GM12878 (cell line): ENCODE measurements around the gene MAP2K1. TPM values are rescaled to one million over a fixed set of nuclear protein-coding genes. Genes with fewer than 3 reads are reported as not detected.

ENCODE experiments used
- ATAC-seq: fragments of 200-7000 bp; cut with Tn5 transposase; 3 replicates; pipeline ENCODE4 v1.9.1; 2020; ENCODE audit warnings: mild to moderate bottlenecking, moderate library complexity
- BruUV-seq: library from RNA; stranded (reverse); fragments of 400-500 nt; replicated peaks from 2 replicates; lab custom pipeline; 2021; lab: Mats Ljungman, UMichigan
- CTCF ChIA-PET: fragments of 300-600 bp; sonication (Branson Sonifier 250); formaldehyde crosslinking; extraction: SDS; loops from one replicate; lab custom pipeline; 2021; ENCODE audit warnings: inconsistent platforms; lab: Yijun Ruan, JAX
- POLR2A ChIA-PET: fragments of 350-600 bp; formaldehyde crosslinking; extraction: SDS; loops from one replicate; lab custom pipeline; 2021; ENCODE audit warnings: inconsistent platforms; lab: Charles Lee
- RAD21 ChIA-PET: fragments of 300-600 bp; sonication (Branson Sonifier 250); formaldehyde crosslinking; loops from one replicate; lab custom pipeline; 2023; ENCODE audit warnings: antibody characterized with exemption; ENCODE audit not compliant: unreplicated experiment; lab: Charles Lee
- SMC1A ChIA-PET: fragments of 300-600 bp; sonication (Branson Sonifier 250); formaldehyde crosslinking; loops from one replicate; lab custom pipeline; 2023; ENCODE audit not compliant: unreplicated experiment, uncharacterized antibody; lab: Charles Lee
- DNase-seq: peaks from one replicate; pipeline ENCODE4 v3.0.0-alpha.2; 2011; ENCODE audit warnings: low read depth, low spot score
- FAIRE-seq: peaks from 3 replicates; lab custom pipeline; 2011; peaks lifted over from hg19 to GRCh38; lab: Jason Lieb, UNC
- H2AFZ ChIP-seq: 2 replicates; pipeline ENCODE4 v1.6.0; 2011; ENCODE audit warnings: low read depth, low read length, control low read depth; ENCODE audit not compliant: control insufficient read depth
- H3K27ac ChIP-seq: 2 replicates; pipeline ENCODE4 v1.5.1; 2011; ENCODE audit warnings: control low read depth; ENCODE audit not compliant: control insufficient read depth, insufficient read depth
- H3K27me3 ChIP-seq, 2 experiments: replicated peaks in 1 of 2; 2 replicates each; pipeline versions ENCODE4 v1.6.0 to v1.6.1; 2011; ENCODE audit warnings: low read length in 1 of 2; ENCODE audit not compliant: control insufficient read depth in 2 of 2, insufficient read depth in 2 of 2
- H3K36me3 ChIP-seq, 2 experiments: 2 replicates each; pipeline ENCODE4 v1.5.1; 2011; ENCODE audit warnings: low read length in 1 of 2; ENCODE audit not compliant: control insufficient read depth in 2 of 2, insufficient read depth in 2 of 2
- H3K4me1 ChIP-seq: 2 replicates; pipeline ENCODE4 v1.6.1; 2011; ENCODE audit warnings: mild to moderate bottlenecking, low read length, moderate library complexity, mixed read lengths; ENCODE audit not compliant: control insufficient read depth, insufficient read depth
- H3K4me2 ChIP-seq: 2 replicates; pipeline ENCODE4 v1.6.0; 2011; ENCODE audit warnings: control low read depth; ENCODE audit not compliant: control insufficient read depth, insufficient read depth
- H3K4me3 ChIP-seq: fragments of 200-600 bp; sonication (generic); 2 replicates; pipeline ENCODE4 v1.5.1; 2016
- H3K79me2 ChIP-seq: 2 replicates; pipeline ENCODE4 v1.6.0; 2011; ENCODE audit warnings: low read length; ENCODE audit not compliant: control insufficient read depth, insufficient read depth
- H3K9ac ChIP-seq: 2 replicates; pipeline ENCODE4 v1.8.0; 2011; ENCODE audit warnings: low read length, control low read depth, mixed read lengths; ENCODE audit not compliant: control insufficient read depth, insufficient read depth
- H3K9me3 ChIP-seq: replicated peaks from 3 replicates; pipeline ENCODE4 v1.5.1; 2011; ENCODE audit warnings: mild to moderate bottlenecking, low read length; ENCODE audit not compliant: control insufficient read depth, insufficient read depth
- H4K20me1 ChIP-seq: 2 replicates; pipeline ENCODE4 v1.6.0; 2011; ENCODE audit not compliant: control insufficient read depth, insufficient read depth
- BACH1 ChIP-seq: fragments of 450-650 bp; IDR thresholded peaks from 2 replicates; pipeline ENCODE4 v1.6.1; 2017; ENCODE audit warnings: mild to moderate bottlenecking, borderline replicate concordance
- E2F8 ChIP-seq: fragments of 450-650 bp; IDR thresholded peaks from 2 replicates; pipeline ENCODE4 v1.6.1; 2018; ENCODE audit warnings: mild to moderate bottlenecking, low read depth, moderate library complexity; ENCODE audit not compliant: partially characterized antibody
- EED ChIP-seq: sonication (generic); IDR thresholded peaks from 2 replicates; pipeline ENCODE4 v1.6.1; 2016; ENCODE audit warnings: antibody characterized with exemption, low read depth
- EGR1 ChIP-seq, 2 experiments: IDR thresholded peaks; 1 replicate in 1 of 2; 2 replicates in 1 of 2; pipeline ENCODE4 v1.6.1; 2011 to 2012; ENCODE audit warnings: low read depth in 2 of 2, low read length in 2 of 2, borderline replicate concordance in 1 of 2, mild to moderate bottlenecking in 1 of 2, moderate library complexity in 1 of 2
- EZH2 ChIP-seq: IDR thresholded peaks from 2 replicates; pipeline ENCODE4 v1.6.1; 2012; ENCODE audit warnings: low read depth, mild to moderate bottlenecking, control low read depth, inconsistent platforms, low read length, borderline replicate concordance; ENCODE audit not compliant: control insufficient read depth
- FOXK2 ChIP-seq: fragments of 450-650 bp; IDR thresholded peaks from 2 replicates; pipeline ENCODE4 v1.6.1; 2017; ENCODE audit warnings: mild to moderate bottlenecking, moderate library complexity
- GABPA ChIP-seq: IDR thresholded peaks from 2 replicates; pipeline ENCODE4 v1.6.1; 2014; ENCODE audit warnings: antibody characterized with exemption, low read depth, mild to moderate bottlenecking, inconsistent platforms
- MLLT1 ChIP-seq: fragments of 450-650 bp; IDR thresholded peaks from 2 replicates; pipeline ENCODE4 v1.6.1; 2016; ENCODE audit warnings: mild to moderate bottlenecking
- RAD21 ChIP-seq: IDR thresholded peaks from 2 replicates; pipeline ENCODE4 v1.6.1; 2011; ENCODE audit warnings: mild to moderate bottlenecking, low read depth, low read length, moderate library complexity; ENCODE audit not compliant: insufficient read depth
- RAD51 ChIP-seq: fragments of 450-650 bp; IDR thresholded peaks from 2 replicates; pipeline ENCODE4 v1.6.1; 2016; ENCODE audit warnings: moderate library complexity, mild to moderate bottlenecking, inconsistent platforms
- RCOR1 ChIP-seq: conservative IDR thresholded peaks from 2 replicates; pipeline ENCODE4 v1.6.1; 2012; ENCODE audit warnings: low read depth, low read length, improper control_type of control experiment
- SMAD1 ChIP-seq: fragments of 450-650 bp; IDR thresholded peaks from 2 replicates; pipeline ENCODE4 v1.6.1; 2018; ENCODE audit warnings: mild to moderate bottlenecking, low read depth; ENCODE audit not compliant: partially characterized antibody
- WGBS: methylation state at CpG from one replicate; pipeline ENCODE4 v1.1.6; 2016; ENCODE audit warnings: low lambda C conversion rate; ENCODE audit not compliant: insufficient replicate concordance, insufficient coverage; ENCODE audit errors: missing lambda C conversion rate; 5-methylcytosine and 5-hydroxymethylcytosine counted together
- in situ Hi-C: fragments of 300-500 bp; cut with MboI; formaldehyde crosslinking; loops from 9 replicates; pipeline ENCODE4 v1.14.3; 2018; ENCODE audit warnings: mixed read lengths
- intact Hi-C: fragments of 100-400 bp; cut with micrococcal nuclease; formaldehyde crosslinking; loops from one replicate; pipeline ENCODE4 v1.14.2; 2022; ENCODE audit not compliant: unreplicated experiment
- polyA plus RNA-seq, 11 experiments: library from polyadenylated mRNA; depleted of rRNA in 4 of 11; unstranded in 6 of 11; stranded (reverse) in 5 of 11; fragments of >200 nt; fragmentation: Nextera tagmentation in 4 of 11; fragmentation: Illumina TruSeq in 1 of 11; extraction: Ambion mirVana in 4 of 11; extraction: Trizol in 1 of 11; gene quantifications; 1 replicate in 1 of 11; 2 replicates in 10 of 11; pipeline versions ENCODE4 v1.2.1 to v1.2.3, GENCODE V29; 2011 to 2016; ENCODE audit warnings: inconsistent platforms in 2 of 11, missing spikeins in 2 of 11, low read depth in 1 of 11
- total RNA-seq, 4 experiments: library from RNA; depleted of rRNA in 3 of 4; stranded (reverse); fragments of >200 nt in 3 of 4; fragmentation: Illumina TruSeq in 1 of 4; extraction: Trizol in 1 of 4; gene quantifications; 2 replicates each; pipeline versions ENCODE4 v1.2.1 to v1.2.3, GENCODE V29; 2013 to 2021
- TF ChIP-seq, protein P1 (sequence below): IDR thresholded peaks from 2 replicates; pipeline ENCODE4 v1.6.1; 2011; ENCODE audit warnings: mild to moderate bottlenecking, low read depth, low read length, moderate library complexity; ENCODE audit not compliant: insufficient replicate concordance

Gene MAP2K1
- total and polyA plus RNA-seq, 10 of the 15 experiments (the other 5 are each of a cell fraction or from before 2014, with no cell fraction given), result 11.2 to 112 (median 56.6) TPM

GRCh38 chr15:66486887-66487286, 100.2 kb downstream of the MAP2K1 start:
- RAD21 ChIA-PET, result no interaction called here
- H4K20me1 ChIP-seq, result no peaks in the 10 kb centered on the region
- no peak overlapping the region for H2AFZ ChIP-seq
- in situ Hi-C loops (no loop called here), intact Hi-C loops (no loop called here)
- H3K4me1 ChIP-seq, result no peaks in the 10 kb centered on the region
- H3K79me2 ChIP-seq, result no peaks in the 10 kb centered on the region
- no peaks in the 10 kb centered on the region for H3K9me3 ChIP-seq
- BruUV-seq, result no TSS peak
- H3K36me3 ChIP-seq, result peaks cover 40 to 42% of the 10 kb centered on the region in 2 experiments
- DNase-seq (no peak), FAIRE-seq (no peak), ATAC-seq (no peak)
- CTCF ChIA-PET, result no interaction called here
- no peak for TF ChIP-seq EGR1 (IDR thresholded peaks at IDR 0.05; ENCODE audit: borderline replicate concordance in 1 of 2, low read depth in 2 of 2, low read length in 2 of 2)
- 98% methylated on average over 3 of the region's 3 CpGs for WGBS
- H3K27ac ChIP-seq, result no peak overlapping the region
- POLR2A ChIA-PET, result no interaction called here
- H3K9ac ChIP-seq, result no peak overlapping the region
- SMC1A ChIA-PET, result no interaction called here
- H3K27me3 ChIP-seq, result no peaks in the 10 kb centered on the region
- no peak overlapping the region for H3K4me3 ChIP-seq
- no peak overlapping the region for H3K4me2 ChIP-seq

DNA sequence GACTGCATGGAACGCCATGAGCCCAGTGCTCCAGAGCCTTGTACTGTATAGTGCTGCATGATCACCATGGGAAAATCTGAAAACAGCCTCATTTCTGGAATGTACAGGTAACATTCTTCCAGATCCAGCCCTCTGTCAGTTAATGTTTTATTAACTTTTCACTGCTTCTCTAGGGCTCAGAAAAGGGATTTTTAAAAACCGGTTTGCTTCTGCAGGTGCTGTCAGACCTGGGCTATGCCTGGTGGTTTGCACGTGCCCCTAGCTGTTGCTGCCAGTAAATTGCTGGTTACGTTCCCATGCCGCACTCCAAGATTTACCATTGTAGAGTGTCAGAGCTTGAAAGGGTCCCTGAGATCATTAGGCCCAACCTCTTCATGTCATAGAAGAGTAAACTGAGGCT, 101.8 kb downstream of the MAP2K1 start:
- no peaks in the 10 kb centered on the region for H3K79me2 ChIP-seq
- H3K36me3 ChIP-seq, result peaks cover 31 to 44% of the 10 kb centered on the region in 2 experiments
- no peak overlapping the region for H3K4me3 ChIP-seq
- H3K4me2 ChIP-seq, result no peak overlapping the region
- no peak overlapping the region for H2AFZ ChIP-seq
- no peak overlapping the region for H3K9ac ChIP-seq
- no peak for ATAC-seq
- POLR2A ChIA-PET, result no interaction called here
- H3K9me3 ChIP-seq, result no peaks in the 10 kb centered on the region
- WGBS, result 91% methylated on average over 5 of the region's 5 CpGs
- H3K27ac ChIP-seq, result no peak overlapping the region
- SMC1A ChIA-PET, result no interaction called here
- FAIRE-seq, result no peak
- no TSS peak for BruUV-seq
- no peaks in the 10 kb centered on the region for H3K27me3 ChIP-seq
- CTCF ChIA-PET, result no interaction called here
- no peaks in the 10 kb centered on the region for H3K4me1 ChIP-seq
- no peaks in the 10 kb centered on the region for H4K20me1 ChIP-seq
- in situ Hi-C loops (no loop called here), intact Hi-C loops (no loop called here)
- no peak for DNase-seq
- RAD21 ChIA-PET, result no interaction called here
- TF ChIP-seq MLLT1 (no peak), RAD21 (no peak), EZH2 (no peak), EED (no peak), RAD51 (no peak), E2F8 (no peak), FOXK2 (no peak), GABPA (no peak), BACH1 (no peak), SMAD1 (no peak), RCOR1 (no peak)
- TF ChIP-seq, protein P1, sequence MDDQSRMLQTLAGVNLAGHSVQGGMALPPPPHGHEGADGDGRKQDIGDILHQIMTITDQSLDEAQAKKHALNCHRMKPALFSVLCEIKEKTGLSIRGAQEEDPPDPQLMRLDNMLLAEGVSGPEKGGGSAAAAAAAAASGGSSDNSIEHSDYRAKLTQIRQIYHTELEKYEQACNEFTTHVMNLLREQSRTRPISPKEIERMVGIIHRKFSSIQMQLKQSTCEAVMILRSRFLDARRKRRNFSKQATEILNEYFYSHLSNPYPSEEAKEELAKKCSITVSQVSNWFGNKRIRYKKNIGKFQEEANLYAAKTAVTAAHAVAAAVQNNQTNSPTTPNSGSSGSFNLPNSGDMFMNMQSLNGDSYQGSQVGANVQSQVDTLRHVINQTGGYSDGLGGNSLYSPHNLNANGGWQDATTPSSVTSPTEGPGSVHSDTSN, result no peak
